Upper lobe of right lung (tissue), 1 donor: ENCODE data around the gene PIGA. TPM values are rescaled to one million over a fixed set of nuclear protein-coding genes. Genes with fewer than 3 reads are reported as not detected.

Source experiments
- ATAC-seq: fragments of 200-7000 bp; cut with Tn5 transposase; one replicate; pipeline ENCODE4 v1.9.1; 2020; ENCODE audit warnings: mild to moderate bottlenecking, moderate library complexity
- DNase-seq: peaks from one replicate; pipeline ENCODE4 v3.0.0-alpha.2; 2020
- H3K27ac ChIP-seq: fragments of 200-600 bp; one replicate; pipeline ENCODE4 v1.8.0; 2022
- H3K27me3 ChIP-seq: fragments of 200-600 bp; one replicate; pipeline ENCODE4 v1.8.0; 2022; ENCODE audit warnings: mild to moderate bottlenecking
- H3K36me3 ChIP-seq: fragments of 200-600 bp; one replicate; pipeline ENCODE4 v1.8.0; 2022
- H3K4me1 ChIP-seq: fragments of 200-600 bp; one replicate; pipeline ENCODE4 v1.8.0; 2022
- H3K4me3 ChIP-seq: fragments of 200-600 bp; one replicate; pipeline ENCODE4 v1.8.0; 2022; ENCODE audit warnings: mild to moderate bottlenecking
- H3K9me3 ChIP-seq: fragments of 200-600 bp; one replicate; pipeline ENCODE4 v1.8.0; 2022
- intact Hi-C: fragments of 100-400 bp; cut with DNase I; formaldehyde crosslinking; loops from one replicate; pipeline ENCODE4 v1.11.0; 2022
- total RNA-seq: library from RNA; stranded (reverse); fragmentation: NEBNext Ultra II Directional; extraction: Animal tissue kit (Norgen Biotek cat#: 25700); gene quantifications from one replicate; pipeline ENCODE4 v1.2.1, GENCODE V29; 2021
- TF ChIP-seq, protein P1 (sequence below): fragments of 200-600 bp; IDR thresholded peaks from one replicate; pipeline ENCODE4 v1.8.0; 2022; ENCODE audit warnings: antibody characterized with exemption
- donor health status: DM: no; HTN: yes; CAD: no; lungs with severe emphysema.

PIGA gene
- total RNA-seq, 1 donor from 2014 or later: 29.4 TPM

DNA sequence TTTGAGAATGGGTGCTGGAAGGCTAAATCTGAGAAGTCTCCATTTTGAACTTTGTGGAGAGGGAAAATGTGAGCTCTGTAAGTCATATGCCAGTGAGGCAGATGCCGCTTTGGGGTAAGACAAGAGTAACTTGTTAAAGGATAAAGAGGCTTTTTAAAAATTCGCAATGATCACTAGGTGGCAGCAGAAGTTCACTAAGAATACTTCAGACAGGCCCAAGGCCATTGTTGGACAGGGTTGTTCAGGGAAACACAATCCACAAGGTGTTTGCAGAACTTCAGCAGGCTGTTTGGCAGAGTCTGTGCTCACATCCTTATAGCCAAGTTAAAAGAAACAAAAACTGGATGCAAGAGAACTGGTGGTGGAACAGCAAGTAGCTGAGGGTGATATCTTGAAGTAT lies 13.7 kb upstream of the PIGA start:
- no peaks in the 10 kb centered on the region for H3K36me3 ChIP-seq
- DNase-seq: no peak
- H3K4me1 ChIP-seq: no peaks in the 10 kb centered on the region
- no peak overlapping the region for H3K4me3 ChIP-seq
- no peaks in the 10 kb centered on the region for H3K27me3 ChIP-seq
- ATAC-seq: peak; percentile 88
- intact Hi-C loops: no loop called here
- H3K9me3 ChIP-seq: no peaks in the 10 kb centered on the region
- H3K27ac ChIP-seq: no peak overlapping the region
- TF ChIP-seq, protein P1, sequence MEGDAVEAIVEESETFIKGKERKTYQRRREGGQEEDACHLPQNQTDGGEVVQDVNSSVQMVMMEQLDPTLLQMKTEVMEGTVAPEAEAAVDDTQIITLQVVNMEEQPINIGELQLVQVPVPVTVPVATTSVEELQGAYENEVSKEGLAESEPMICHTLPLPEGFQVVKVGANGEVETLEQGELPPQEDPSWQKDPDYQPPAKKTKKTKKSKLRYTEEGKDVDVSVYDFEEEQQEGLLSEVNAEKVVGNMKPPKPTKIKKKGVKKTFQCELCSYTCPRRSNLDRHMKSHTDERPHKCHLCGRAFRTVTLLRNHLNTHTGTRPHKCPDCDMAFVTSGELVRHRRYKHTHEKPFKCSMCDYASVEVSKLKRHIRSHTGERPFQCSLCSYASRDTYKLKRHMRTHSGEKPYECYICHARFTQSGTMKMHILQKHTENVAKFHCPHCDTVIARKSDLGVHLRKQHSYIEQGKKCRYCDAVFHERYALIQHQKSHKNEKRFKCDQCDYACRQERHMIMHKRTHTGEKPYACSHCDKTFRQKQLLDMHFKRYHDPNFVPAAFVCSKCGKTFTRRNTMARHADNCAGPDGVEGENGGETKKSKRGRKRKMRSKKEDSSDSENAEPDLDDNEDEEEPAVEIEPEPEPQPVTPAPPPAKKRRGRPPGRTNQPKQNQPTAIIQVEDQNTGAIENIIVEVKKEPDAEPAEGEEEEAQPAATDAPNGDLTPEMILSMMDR: peak; percentile 43

DNA sequence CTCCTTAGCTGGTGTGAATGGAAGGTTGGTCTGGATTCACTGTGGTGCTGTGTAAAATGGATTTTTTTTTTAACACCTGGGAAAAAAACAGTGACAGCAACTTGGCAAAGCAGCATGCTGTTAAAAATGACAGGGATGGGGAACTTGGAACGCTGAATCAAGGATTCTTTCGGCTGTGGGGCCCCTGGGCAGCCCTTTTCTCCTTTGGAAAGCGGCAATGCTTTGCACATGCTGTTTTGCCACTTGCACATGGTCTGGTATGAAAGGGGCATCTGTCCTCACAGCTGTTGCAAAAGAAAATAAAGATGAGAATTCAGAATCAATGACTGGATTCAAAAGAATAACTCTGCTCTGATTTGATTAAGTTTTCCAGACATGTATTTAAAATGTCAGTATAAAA lies 10.7 kb upstream of the PIGA start:
- Histone ChIP-seq H3K36me3 (no peaks in the 10 kb centered on the region), H3K4me1 (peaks cover 3% of the 10 kb centered on the region), H3K27me3 (no peaks in the 10 kb centered on the region), H3K27ac (no peak overlapping the region), H3K4me3 (no peak overlapping the region), H3K9me3 (no peaks in the 10 kb centered on the region)
- no peak for DNase-seq
- no peak for ATAC-seq
- TF ChIP-seq, protein P1: no peak
- intact Hi-C loops: no loop called here

DNA sequence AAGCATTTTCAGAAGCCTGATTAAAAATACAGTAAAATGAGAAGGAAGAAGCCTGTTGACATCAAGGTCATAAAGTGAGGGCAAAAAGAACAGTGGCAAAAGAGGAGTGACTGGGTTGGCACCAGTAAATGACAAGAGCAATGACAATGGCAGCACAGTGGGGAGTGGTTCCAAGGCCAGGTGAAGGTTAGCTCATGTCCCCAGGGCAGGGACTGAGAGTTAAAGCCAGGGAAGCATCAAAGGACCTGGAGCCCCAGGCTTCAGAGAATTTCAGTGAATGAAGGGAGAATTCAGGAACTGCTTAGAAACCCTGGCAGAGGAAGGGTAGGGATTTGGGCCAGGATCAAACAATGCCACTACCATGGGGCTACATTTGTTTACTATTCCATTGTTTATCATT lies 8.8 kb upstream of the PIGA start:
- no peaks in the 10 kb centered on the region for H3K36me3 ChIP-seq
- H3K27me3 ChIP-seq: no peaks in the 10 kb centered on the region
- H3K4me1 ChIP-seq: peaks cover 3% of the 10 kb centered on the region
- intact Hi-C loops: no loop called here
- no peak overlapping the region for H3K27ac ChIP-seq
- DNase-seq: no peak
- no peaks in the 10 kb centered on the region for H3K9me3 ChIP-seq
- ATAC-seq: no peak
- H3K4me3 ChIP-seq: no peak overlapping the region
- TF ChIP-seq, protein P1: no peak

DNA sequence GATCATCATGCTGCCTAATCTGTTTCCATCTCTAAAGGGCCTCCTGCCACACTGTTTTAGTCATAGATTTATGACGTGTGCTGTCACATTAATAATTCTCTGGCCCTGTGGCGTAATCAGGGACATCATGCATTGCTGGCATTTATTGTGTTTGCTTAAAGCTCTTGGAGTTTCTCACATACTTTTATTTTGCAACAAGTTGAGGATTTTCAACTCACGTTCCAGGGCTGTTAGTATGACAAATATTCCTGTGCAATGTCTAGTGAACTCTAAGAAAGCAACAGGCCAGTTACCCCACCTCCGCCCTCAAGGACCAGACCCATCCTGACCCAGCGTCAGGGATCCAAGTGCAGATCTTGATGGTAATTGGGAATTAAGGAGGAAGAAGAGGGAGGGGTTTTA lies 7.8 kb upstream of the PIGA start:
- intact Hi-C loops: no loop called here
- DNase-seq (no peak), ATAC-seq (peak; percentile 79)
- TF ChIP-seq, protein P1: no peak
- H3K4me3 ChIP-seq: no peak overlapping the region
- peaks cover 3% of the 10 kb centered on the region for H3K4me1 ChIP-seq
- no peaks in the 10 kb centered on the region for H3K27me3 ChIP-seq
- H3K27ac ChIP-seq: no peak overlapping the region
- H3K9me3 ChIP-seq: no peaks in the 10 kb centered on the region
- H3K36me3 ChIP-seq: no peaks in the 10 kb centered on the region

DNA sequence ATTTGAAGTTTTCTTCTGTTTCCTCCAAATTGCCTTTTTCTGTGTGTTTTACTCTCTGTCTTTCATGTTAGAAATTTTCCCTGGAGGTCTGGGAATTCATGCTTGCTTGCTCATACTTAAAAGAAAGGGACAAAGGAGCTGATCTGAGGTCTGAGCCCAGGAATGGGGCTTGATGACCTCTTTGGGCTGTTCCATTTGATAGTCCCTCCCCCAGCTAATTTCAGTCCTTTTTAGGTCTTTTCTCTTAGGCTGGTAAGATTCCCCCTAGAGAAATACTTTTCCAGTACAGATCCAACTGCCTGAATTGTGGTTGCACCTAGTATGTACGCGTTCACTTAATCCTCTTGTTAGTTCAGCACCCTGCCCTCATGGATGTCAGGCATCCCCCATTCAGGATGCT lies 5.5 kb upstream of the PIGA start:
- Histone ChIP-seq H3K27ac (no peak overlapping the region), H3K9me3 (no peaks in the 10 kb centered on the region), H3K36me3 (no peaks in the 10 kb centered on the region), H3K4me1 (peaks cover 3% of the 10 kb centered on the region), H3K27me3 (no peaks in the 10 kb centered on the region), H3K4me3 (no peak overlapping the region)
- intact Hi-C loops: no loop called here
- DNase-seq (no peak), ATAC-seq (no peak)
- TF ChIP-seq, protein P1: no peak

DNA sequence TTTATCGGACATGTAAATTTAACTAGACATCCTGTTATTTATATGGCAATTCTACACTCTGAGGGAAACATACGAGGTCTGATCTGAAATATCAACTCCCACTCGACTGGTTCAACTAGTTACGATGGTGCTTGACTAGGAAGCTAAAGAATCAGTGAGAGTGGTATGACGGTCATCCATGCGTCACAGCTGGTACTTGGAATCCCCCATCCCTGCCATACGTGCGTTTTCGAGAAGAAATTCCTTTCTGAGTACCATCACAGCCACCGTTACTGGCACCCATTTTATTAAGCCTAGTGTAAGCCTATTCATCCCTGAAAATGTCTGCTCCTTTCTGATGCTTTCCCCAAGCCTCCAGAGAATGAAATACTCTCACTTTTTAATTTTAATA lies 695 bp upstream of the PIGA start:
- H3K4me1 ChIP-seq: no peaks in the 10 kb centered on the region
- H3K36me3 ChIP-seq: peaks cover 8% of the 10 kb centered on the region
- ATAC-seq (no peak), DNase-seq (no peak)
- intact Hi-C loops: no loop called here
- TF ChIP-seq, protein P1: no peak
- peak overlapping the region; percentile 68 for H3K4me3 ChIP-seq
- peak overlapping the region; percentile 94 for H3K27ac ChIP-seq
- H3K27me3 ChIP-seq: no peaks in the 10 kb centered on the region
- H3K9me3 ChIP-seq: no peaks in the 10 kb centered on the region
